Mucosa of stomach (tissue), 1 donor: ENCODE data around the gene SLC29A3.
"Not testable (repeated sequence)": the region's sequence is repeated elsewhere in the genome, so short reads cannot be mapped to it uniquely, and the experiment has no call there.

ENCODE experiments used
- H3K27me3 ChIP-seq: one replicate; pipeline ENCODE4 v1.7.0; 2013; ENCODE audit warnings: mild to moderate bottlenecking, low read length; ENCODE audit not compliant: control insufficient read depth, insufficient read depth
- H3K36me3 ChIP-seq: one replicate; pipeline ENCODE4 v1.7.0; 2013; ENCODE audit warnings: low read length; ENCODE audit not compliant: control insufficient read depth, insufficient read depth
- H3K4me1 ChIP-seq: one replicate; pipeline ENCODE4 v1.7.0; 2013; ENCODE audit warnings: mild to moderate bottlenecking, low read length; ENCODE audit not compliant: control insufficient read depth, insufficient read depth
- H3K4me3 ChIP-seq: one replicate; pipeline ENCODE4 v1.7.0; 2013; ENCODE audit warnings: low read length
- H3K9ac ChIP-seq: one replicate; pipeline ENCODE4 v1.7.0; 2013; ENCODE audit warnings: mild to moderate bottlenecking, low read length, moderate library complexity
- H3K9me3 ChIP-seq: one replicate; pipeline ENCODE4 v1.7.0; 2013; ENCODE audit warnings: mild to moderate bottlenecking, low read length, moderate library complexity; ENCODE audit not compliant: control insufficient read depth
- donor health status: Pancreatic carcinoma.

Gene SLC29A3

DNA sequence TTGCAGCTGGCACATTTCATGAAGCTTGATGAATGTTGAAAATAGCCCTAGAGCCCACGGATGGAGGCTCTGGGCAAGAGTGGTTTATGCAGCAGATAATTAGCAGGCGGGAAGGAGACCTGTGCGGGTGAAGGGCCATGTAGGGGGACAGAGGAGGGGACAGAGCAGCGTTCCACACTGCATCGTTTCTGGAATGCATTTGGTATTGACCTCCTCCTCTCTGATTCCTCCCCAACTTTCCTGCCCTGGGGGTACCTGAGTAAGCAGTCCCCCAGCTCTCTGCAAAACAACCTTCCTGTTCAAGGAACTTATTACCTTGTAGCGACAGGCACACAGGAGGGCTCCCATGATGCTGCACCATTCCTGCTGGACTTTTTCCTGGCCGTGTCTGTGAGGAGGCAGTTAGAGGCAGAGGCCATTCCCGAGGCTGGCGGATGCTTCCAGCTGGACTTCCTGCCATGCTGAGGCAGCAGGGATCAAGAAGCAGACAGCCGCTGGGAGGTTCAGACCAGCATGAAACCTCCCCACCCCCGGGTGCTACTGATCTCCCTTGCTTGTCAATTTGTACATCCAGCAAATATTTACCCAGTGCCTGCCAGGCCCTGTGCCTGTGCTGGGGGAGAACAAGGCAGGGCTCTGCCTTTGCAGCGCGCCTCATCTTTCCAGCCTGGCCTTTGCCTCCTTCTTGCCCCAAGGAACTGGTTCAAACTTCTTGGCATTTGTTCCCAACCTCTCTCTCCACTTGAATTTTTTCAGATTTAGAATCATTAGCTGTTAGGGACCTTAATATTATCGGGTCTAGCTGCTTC, 28.7 kb downstream of the SLC29A3 start:
- no peaks in the 10 kb centered on the region for H3K27me3 ChIP-seq
- peak overlapping the region; percentile 11 for H3K9ac ChIP-seq
- no peaks in the 10 kb centered on the region for H3K36me3 ChIP-seq
- H3K4me3 ChIP-seq, result no peak overlapping the region
- peaks cover 76% of the 10 kb centered on the region for H3K4me1 ChIP-seq
- H3K9me3 ChIP-seq, result no peaks in the 10 kb centered on the region

DNA sequence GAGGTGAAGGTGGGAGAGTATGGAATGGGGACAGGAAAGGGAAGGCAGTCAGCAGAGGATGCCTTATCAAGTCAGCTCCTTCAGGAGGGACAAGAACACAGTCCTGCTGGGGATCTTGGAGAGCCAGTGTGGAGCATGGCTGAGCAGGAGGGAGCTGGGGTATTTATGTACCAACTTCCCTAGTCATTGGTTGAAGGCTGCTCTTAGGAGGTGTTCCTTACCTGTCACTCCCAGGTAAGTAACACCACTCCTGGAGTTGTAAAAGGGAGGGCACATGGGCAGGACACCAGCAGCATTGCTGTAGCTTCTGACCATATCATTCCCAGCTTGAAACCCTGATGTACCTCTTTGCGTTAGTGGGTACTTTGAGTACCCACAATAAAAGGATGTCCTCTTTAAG, 29.8 kb downstream of the SLC29A3 start:
- H3K4me1 ChIP-seq, result peaks cover 65% of the 10 kb centered on the region
- H3K36me3 ChIP-seq, result no peaks in the 10 kb centered on the region
- no peak overlapping the region for H3K4me3 ChIP-seq

DNA sequence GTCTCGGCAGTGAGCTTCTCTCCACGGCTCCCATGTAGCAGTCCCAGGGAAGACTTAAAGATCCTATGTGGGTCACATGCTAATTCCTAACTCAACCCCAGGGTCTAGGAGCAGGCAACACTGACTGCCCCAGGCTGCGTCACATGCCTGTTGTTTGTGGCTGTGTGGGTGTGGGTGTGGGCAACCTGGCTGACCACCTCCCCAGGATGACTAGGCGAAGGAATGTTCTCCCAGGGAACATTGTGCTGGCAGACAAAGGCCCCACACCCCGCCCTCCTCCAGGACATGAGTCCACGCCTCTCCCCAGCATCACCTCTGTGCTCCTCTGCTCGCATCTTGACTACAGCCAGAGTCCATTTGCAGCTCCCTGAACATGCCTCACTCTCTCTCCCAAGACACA, 30.3 kb downstream of the SLC29A3 start:
- peaks cover 60% of the 10 kb centered on the region for H3K4me1 ChIP-seq
- no peak overlapping the region for H3K9ac ChIP-seq
- no peaks in the 10 kb centered on the region for H3K36me3 ChIP-seq
- H3K27me3 ChIP-seq, result no peaks in the 10 kb centered on the region
- H3K4me3 ChIP-seq, result no peak overlapping the region
- no peaks in the 10 kb centered on the region for H3K9me3 ChIP-seq

More for the DNA sequence above, 29.8 kb downstream of the SLC29A3 start:
- no peak overlapping the region for H3K9ac ChIP-seq
- no peaks in the 10 kb centered on the region for H3K9me3 ChIP-seq
- H3K27me3 ChIP-seq, result no peaks in the 10 kb centered on the region

- Histone ChIP-seq H3K4me3 (no peak overlapping the region), H3K9me3 (no peaks in the 10 kb centered on the region), H3K36me3 (no peaks in the 10 kb centered on the region), H3K4me1 (peaks cover 51% of the 10 kb centered on the region), H3K27me3 (no peaks in the 10 kb centered on the region), H3K9ac (no peak overlapping the region)
These were observed 32.0 kb downstream of the SLC29A3 start for GRCh38 chr10:71351087-71351486.

DNA sequence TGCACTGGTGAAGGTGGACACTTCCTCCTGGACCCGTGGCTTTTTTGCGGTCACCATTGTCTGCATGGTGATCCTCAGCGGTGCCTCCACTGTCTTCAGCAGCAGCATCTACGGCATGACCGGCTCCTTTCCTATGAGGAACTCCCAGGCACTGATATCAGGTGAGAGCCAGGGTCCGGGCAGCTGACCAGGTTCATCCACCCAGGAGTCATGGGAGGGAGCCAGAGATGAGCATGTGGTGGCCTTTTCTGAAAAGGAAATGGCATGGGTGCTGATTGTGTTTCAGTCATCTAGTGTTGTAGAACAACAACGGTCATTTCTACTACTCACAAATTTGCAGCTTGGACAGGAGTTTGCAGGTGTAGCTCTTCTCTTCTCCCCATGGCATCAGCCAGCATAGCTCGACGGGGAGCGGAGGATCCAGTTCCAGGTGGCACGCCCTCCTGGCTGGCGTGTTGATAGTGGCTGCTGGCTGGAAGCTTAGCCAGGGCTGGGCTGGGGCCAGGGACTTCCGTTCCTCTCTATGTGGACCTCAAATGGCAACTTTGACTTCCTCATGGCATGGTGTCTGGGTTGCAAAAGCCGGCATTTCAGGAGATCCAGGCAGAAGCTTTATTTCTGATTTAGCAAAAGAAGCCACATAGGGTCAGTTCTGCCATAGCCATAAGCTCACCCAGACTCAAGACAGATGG, 32.7 kb downstream of the SLC29A3 start:
- no peak overlapping the region for H3K9ac ChIP-seq
- H3K4me3 ChIP-seq, result no peak overlapping the region
- no peaks in the 10 kb centered on the region for H3K36me3 ChIP-seq

DNA sequence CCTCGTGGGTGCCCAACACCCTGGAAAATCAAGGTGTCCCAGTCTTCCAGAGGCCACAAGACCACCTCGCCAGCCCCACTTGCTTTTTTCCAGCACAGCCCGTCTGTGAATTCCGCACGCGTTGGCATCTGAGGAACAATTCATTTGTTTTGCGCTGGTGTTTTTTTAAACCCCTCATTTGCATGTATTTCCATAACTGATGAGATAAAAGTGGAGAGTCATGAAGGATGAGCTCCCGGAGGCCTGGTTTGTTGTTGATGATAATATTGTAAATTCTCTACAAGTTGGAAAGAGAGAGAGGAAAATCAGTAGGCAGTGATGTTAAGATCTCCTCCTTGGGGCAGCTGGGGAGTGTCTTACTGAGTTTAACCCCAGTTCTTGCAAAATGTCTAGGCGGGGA, 34.6 kb downstream of the SLC29A3 start:
- Histone ChIP-seq H3K9me3 (no peaks in the 10 kb centered on the region), H3K27me3 (no peaks in the 10 kb centered on the region), H3K4me1 (peaks cover 28% of the 10 kb centered on the region), H3K4me3 (no peak overlapping the region), H3K9ac (no peak overlapping the region), H3K36me3 (no peaks in the 10 kb centered on the region)

More for the DNA sequence above, 32.7 kb downstream of the SLC29A3 start:
- Histone ChIP-seq H3K27me3 (no peaks in the 10 kb centered on the region), H3K4me1 (peaks cover 47% of the 10 kb centered on the region), H3K9me3 (no peaks in the 10 kb centered on the region)

- Histone ChIP-seq H3K4me1 (peaks cover 17% of the 10 kb centered on the region), H3K9ac (no peak overlapping the region), H3K4me3 (no peak overlapping the region), H3K27me3 (no peaks in the 10 kb centered on the region), H3K9me3 (no peaks in the 10 kb centered on the region), H3K36me3 (no peaks in the 10 kb centered on the region)
These were observed 35.7 kb downstream of the SLC29A3 start for GRCh38 chr10:71354776-71355175.

DNA sequence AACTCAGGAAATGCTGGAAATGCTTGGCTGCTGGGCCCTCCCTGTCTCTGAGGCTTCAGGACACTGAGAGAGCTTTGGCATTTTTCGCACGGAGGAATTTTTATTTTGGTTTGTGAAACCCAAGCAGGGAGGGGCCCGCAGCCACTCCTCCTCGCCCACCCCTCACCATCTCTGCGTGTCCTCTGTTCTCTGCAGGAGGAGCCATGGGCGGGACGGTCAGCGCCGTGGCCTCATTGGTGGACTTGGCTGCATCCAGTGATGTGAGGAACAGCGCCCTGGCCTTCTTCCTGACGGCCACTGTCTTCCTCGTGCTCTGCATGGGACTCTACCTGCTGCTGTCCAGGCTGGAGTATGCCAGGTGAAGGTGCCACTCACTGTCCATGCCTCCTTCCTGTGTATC, 36.8 kb downstream of the SLC29A3 start:
- Histone ChIP-seq H3K9ac (no peak overlapping the region), H3K9me3 (no peaks in the 10 kb centered on the region), H3K4me3 (no peak overlapping the region), H3K36me3 (no peaks in the 10 kb centered on the region), H3K4me1 (peaks cover 14% of the 10 kb centered on the region), H3K27me3 (no peaks in the 10 kb centered on the region)

DNA sequence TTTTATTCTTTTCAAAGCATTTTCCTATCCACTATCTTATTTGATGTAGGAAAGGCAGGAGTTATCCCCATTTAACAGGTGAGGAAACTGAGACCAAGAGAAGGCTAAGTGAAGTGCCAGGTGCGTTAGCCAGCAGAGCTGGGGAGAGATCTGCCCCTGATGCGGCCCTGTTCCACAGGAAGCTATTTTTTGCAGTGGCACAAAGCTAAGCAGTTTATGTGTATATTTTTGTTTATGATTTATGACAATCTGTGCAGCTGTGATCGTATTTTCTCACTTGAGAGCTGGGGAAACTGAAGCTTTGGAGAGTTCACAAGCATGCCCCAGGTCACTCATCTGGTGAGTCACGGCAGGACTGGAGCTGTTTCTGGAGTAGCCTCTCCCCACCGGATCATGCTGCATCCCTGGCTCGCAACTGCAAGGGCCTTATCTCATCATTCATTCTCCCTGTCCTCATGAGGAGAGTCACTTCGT, 38.8 kb downstream of the SLC29A3 start:
- Histone ChIP-seq H3K27me3 (no peaks in the 10 kb centered on the region), H3K9me3 (no peaks in the 10 kb centered on the region), H3K4me1 (no peaks in the 10 kb centered on the region), H3K4me3 (no peak overlapping the region), H3K36me3 (no peaks in the 10 kb centered on the region), H3K9ac (no peak overlapping the region)

DNA sequence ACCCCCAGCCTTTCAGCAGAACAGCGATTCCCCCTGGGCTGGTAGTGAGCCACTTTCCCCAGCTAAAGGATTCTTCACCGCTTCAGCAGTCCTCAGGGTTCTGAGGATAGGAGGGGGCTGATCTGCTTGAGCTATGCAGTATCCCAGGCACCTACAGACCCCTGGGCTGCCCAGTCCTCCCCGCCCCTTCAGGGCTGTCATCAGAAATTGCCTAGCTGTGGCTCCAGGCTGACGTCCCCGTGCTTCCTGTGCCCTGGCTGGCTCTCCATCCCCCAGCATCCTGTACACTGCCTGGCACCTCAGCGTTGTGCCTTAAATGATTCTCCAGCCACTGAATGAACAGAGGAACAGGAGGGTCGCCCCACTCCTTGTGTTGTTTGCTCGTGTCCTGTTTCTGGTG, 39.2 kb downstream of the SLC29A3 start:
- no peak overlapping the region for H3K9ac ChIP-seq
- no peaks in the 10 kb centered on the region for H3K9me3 ChIP-seq
- no peaks in the 10 kb centered on the region for H3K27me3 ChIP-seq
- no peaks in the 10 kb centered on the region for H3K4me1 ChIP-seq
- no peak overlapping the region for H3K4me3 ChIP-seq
- no peaks in the 10 kb centered on the region for H3K36me3 ChIP-seq

DNA sequence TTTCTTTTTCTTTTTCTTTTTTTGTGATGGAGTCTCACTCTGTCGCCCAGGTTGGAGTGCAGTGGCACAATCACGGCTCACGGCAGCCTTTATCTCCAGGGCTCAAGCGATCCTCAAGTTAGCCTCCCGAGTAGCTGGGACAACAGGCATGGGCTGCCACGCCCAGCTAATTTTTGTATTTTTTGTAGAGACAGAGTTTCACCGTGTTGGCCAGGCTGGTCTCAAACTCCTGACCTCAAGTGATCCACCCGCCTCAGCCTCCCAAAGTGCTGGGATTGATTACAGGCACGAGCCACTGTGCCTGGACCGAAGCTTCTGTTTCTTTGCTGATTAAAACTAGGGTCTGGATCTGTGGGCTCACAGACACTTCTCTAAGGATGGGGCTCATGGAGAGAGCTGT, 39.8 kb downstream of the SLC29A3 start:
- H3K9me3 ChIP-seq, H3K36me3 ChIP-seq, H3K4me3 ChIP-seq, H3K9ac ChIP-seq, H3K4me1 ChIP-seq, H3K27me3 ChIP-seq: not testable (repeated sequence)

DNA sequence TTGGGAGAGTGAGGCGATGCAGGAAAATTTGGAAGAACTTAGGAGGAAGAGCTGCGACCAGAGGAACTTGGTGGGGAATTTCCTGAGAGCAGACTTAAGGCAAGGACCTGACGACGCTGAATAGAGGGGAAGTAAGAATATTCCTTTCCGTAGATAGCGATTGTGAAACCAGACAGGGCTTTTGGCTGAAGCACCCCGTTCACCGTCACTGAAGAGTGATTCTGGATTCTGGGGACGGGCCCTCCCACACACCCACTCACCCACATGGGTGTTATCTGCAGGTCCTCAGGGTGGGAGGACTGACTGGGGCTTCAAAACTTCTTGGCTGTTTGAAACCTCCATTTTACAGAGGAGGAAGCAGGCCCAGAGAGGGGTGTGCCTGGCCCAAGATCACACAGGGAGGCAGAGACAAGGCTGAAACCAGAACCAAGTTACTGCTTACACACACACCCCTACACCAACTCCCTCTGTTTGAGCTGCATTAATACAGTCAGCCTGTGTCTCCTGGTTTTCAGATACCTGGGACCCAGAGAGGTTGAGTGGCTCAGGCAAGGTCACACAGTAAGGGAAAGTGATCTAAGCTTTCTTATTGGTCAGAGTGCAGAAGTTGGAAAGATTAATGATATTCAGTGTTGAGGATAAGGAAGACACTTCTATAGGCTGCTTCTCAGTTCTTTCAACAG, 40.4 kb downstream of the SLC29A3 start:
- no peaks in the 10 kb centered on the region for H3K4me1 ChIP-seq
- H3K27me3 ChIP-seq, result no peaks in the 10 kb centered on the region
- no peaks in the 10 kb centered on the region for H3K9me3 ChIP-seq
- H3K9ac ChIP-seq, result no peak overlapping the region
- H3K36me3 ChIP-seq, result no peaks in the 10 kb centered on the region
- H3K4me3 ChIP-seq, result no peak overlapping the region
